ENCODE data around the gene DGCR8. TPM values are rescaled to one million over a fixed set of nuclear protein-coding genes. Genes with fewer than 3 reads are reported as not detected.

DGCR8 gene
- total RNA-seq, 4 donors from 2014 or later, result 13.7 to 33.8 (median 18.7) TPM

DNA sequence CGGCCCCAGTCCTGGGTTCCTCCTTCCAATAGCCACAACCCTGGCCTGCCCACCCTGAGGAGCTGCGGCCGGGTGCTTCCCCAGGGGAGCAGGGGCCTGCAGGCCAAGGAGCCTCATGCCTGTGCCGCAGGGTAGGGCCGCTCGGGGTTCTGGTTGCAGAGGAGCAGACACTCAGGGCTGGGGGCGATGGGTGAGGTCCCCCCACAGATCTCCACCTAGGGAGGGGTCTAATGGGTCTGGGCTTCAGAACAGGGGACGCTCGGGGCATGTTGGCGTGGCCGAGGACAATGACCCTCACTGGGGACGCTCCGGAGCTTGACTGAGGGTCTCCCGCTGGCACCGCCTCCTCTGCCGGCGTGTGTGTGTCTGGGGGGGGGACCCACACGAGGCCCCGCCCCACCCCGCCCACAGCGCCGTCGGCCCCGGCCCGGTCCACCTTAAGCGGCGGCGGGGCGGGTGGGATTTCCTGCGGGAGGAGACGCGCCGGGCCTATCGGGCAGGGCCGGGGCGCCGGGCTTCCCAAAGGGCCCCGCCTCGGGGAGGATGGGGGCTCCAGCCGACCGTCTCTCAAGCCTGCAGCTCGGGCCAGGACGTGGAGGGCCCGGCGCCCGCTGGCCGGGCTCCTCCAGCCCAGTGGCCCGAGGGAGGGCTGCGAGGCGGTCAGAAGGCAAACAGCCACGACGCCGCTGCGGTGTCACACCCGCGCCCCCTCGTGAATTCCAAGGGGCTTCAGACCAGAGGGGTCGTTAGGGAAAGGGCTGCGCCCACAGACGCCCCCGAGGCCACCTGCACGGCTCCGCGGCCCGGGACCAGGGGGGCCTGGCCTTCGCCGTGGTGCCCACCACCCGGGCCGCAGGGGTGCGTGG lies 50.9 kb downstream of the DGCR8 start:
- intact Hi-C loops (cut with DNase I), result no loop called here
- peak overlapping the region; percentile 69 to 100 (median 90) for H3K4me3 ChIP-seq
- peaks cover 0 to 20% (median 5%) of the 10 kb centered on the region in 3 donors for H3K36me3 ChIP-seq
- H3K4me1 ChIP-seq, result peaks cover 23 to 51% (median 42%) of the 10 kb centered on the region in 3 donors
- peak; percentile 31 for DNase-seq
- peak overlapping the region; percentile 88 to 98 (median 94) for H3K27ac ChIP-seq
- 40% methylated on average over 1 of the region's 70 CpGs; no CpG with 5 or more reads in 1 of the 2 donors for WGBS, 2 donors
- H3K9me3 ChIP-seq, result no peaks in the 10 kb centered on the region
- TF ChIP-seq POLR2A (IDR thresholded peaks at IDR 0.05), result peak in 1 of 4 donors; percentile 21
- TF ChIP-seq, protein P1, sequence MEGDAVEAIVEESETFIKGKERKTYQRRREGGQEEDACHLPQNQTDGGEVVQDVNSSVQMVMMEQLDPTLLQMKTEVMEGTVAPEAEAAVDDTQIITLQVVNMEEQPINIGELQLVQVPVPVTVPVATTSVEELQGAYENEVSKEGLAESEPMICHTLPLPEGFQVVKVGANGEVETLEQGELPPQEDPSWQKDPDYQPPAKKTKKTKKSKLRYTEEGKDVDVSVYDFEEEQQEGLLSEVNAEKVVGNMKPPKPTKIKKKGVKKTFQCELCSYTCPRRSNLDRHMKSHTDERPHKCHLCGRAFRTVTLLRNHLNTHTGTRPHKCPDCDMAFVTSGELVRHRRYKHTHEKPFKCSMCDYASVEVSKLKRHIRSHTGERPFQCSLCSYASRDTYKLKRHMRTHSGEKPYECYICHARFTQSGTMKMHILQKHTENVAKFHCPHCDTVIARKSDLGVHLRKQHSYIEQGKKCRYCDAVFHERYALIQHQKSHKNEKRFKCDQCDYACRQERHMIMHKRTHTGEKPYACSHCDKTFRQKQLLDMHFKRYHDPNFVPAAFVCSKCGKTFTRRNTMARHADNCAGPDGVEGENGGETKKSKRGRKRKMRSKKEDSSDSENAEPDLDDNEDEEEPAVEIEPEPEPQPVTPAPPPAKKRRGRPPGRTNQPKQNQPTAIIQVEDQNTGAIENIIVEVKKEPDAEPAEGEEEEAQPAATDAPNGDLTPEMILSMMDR (IDR thresholded peaks at IDR 0.05), result no peak
- no peaks in the 10 kb centered on the region for H3K27me3 ChIP-seq

DNA sequence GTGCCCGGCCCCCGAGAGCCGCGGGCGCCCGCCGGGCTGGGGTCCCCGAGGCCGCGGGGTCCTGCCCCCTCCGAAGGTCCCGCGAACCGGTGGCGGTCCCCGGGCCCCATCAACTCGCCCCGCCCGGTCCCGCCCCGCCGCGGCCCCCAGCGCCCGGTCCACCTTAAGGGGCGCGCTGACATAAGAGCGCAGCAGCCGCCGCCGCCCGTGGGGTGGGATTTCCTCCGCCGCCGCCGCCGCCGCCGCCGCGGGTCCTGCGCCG lies 51.5 kb downstream of the DGCR8 start, which contains the start of gene ZDHHC8:
TSS of gene ZDHHC8 (plus strand) at position 208 of the 262 bp plus-strand sequence. CDS start 144 bp downstream, outside the sequence.
- no peak for DNase-seq
- no CpG with 5 or more reads among the region's 43 CpGs for WGBS, 2 donors
- intact Hi-C loops (cut with DNase I), result no loop called here
- Histone ChIP-seq H3K36me3 (peaks cover 0 to 14% (median under 1%) of the 10 kb centered on the region in 3 donors), H3K4me1 (peaks cover 23 to 57% (median 47%) of the 10 kb centered on the region in 3 donors), H3K9me3 (no peaks in the 10 kb centered on the region), H3K27me3 (no peaks in the 10 kb centered on the region), H3K4me3 (peak within 1 kb of the TSS; percentile 69 to 100 (median 90)), H3K27ac (peak within 1 kb of the TSS; percentile 88 to 98 (median 94))
- TF ChIP-seq, protein P1 (IDR thresholded peaks at IDR 0.05), result no peak
- TF ChIP-seq POLR2A (IDR thresholded peaks at IDR 0.05), result no peak

DNA sequence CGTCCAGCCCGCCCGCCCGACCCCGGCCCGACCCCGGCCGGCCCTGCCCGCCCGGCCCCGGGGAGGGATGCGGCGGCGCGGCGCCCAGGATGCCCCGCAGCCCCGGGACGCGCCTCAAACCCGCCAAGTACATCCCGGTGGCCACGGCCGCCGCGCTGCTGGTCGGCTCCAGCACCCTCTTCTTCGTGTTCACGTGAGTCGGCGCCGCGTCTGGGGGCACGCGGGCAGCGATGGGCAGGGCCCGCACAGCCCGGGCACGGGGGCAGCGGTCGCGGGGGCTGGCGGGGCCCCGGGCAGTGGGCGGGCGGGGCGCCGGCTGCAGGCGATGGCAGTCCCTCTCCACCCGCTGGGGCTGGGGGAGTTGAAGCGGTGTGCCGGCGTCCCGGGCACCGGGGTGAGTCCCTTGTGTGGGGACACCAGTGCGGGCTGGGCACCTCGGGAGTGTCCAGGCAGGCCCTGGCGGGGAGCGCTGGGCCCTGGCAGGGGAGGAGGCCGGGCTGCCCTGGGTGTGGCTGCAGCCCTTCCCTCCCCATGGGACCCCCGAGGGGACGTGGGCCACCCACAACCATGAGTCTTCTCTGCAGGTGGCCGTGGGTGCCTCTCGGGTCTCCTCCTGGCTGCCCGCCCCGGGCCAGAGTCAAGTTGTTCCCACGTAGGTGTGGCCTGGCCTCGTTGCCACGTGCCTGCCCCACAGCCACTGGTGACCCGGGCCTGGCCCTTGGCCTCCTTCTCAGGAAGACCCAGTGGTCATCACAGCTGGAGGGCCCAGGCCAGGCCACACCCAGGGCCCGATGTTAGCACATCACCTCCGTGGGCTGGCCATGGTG lies 52.0 kb downstream of the DGCR8 start:
- Histone ChIP-seq H3K27ac (peak overlapping the region; percentile 59 to 98 (median 93)), H3K4me1 (peaks cover 27 to 62% (median 53%) of the 10 kb centered on the region in 3 donors), H3K36me3 (peaks cover 0 to 9% (median 0%) of the 10 kb centered on the region in 3 donors), H3K9me3 (no peaks in the 10 kb centered on the region), H3K4me3 (peak overlapping the region; percentile 69 to 100 (median 90)), H3K27me3 (no peaks in the 10 kb centered on the region)
- intact Hi-C loops (cut with DNase I), result no loop called here
- WGBS, 2 donors, result no CpG with 5 or more reads among the region's 72 CpGs
- TF ChIP-seq, protein P1 (IDR thresholded peaks at IDR 0.05), result no peak
- TF ChIP-seq POLR2A (IDR thresholded peaks at IDR 0.05), result no peak
- no peak for DNase-seq

DNA sequence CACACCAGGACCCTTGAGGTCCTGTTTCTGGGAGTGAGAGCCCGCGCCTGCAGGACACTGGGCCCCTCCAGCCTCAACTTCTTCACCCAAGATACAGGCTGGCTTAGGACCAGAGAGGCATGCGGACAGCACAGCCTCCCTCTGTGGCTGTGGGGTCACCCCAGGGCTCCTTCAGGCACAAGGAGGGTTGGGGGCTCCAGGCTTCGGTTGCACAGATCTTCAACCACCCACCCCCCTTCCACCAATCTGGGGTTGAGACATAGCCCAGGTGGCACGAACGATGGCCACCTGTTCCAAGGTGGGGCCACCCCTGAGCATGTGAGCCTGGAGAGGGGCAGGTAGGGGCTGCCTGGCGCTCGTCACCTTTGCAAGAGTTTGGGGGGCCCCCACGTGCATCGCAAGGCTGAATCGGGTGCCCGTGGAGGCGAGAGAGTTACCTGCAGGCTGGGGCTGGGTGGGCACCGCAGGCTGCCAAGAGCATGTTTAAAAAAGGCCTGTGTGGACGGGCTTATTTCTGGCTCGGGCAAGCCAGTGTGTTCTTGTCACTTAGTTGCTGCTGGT lies 52.7 kb downstream of the DGCR8 start:
- Histone ChIP-seq H3K36me3 (peaks cover 0 to 2% (median 0%) of the 10 kb centered on the region in 3 donors), H3K4me3 (peak overlapping the region; percentile 69 to 100 (median 90)), H3K9me3 (no peaks in the 10 kb centered on the region), H3K27me3 (no peaks in the 10 kb centered on the region), H3K4me1 (peaks cover 34 to 69% (median 60%) of the 10 kb centered on the region in 3 donors), H3K27ac (peak overlapping the region in 3 of 4 donors; percentile 59 to 98 (median 88))
- TF ChIP-seq, protein P1 (IDR thresholded peaks at IDR 0.05), result no peak
- TF ChIP-seq POLR2A (IDR thresholded peaks at IDR 0.05), result no peak
- DNase-seq, result no peak
- intact Hi-C loops (cut with DNase I), result no loop called here
- WGBS, 2 donors, result 40 to 50% methylated on average over 1 to 4 of the region's 16 CpGs

All from esophagus squamous epithelium (tissue), 5 donors.